Liver (tissue), 9 donors: ENCODE data around the gene SHTN1. TPM values are rescaled to one million over a fixed set of nuclear protein-coding genes. Genes with fewer than 3 reads are reported as not detected.

Experiments
- DNase-seq: peaks from one replicate; pipeline ENCODE4 v3.0.0-alpha.2; 2017; ENCODE audit warnings: low spot score
- H3K27ac ChIP-seq, 2 donors: one replicate each; pipeline ENCODE4 v1.7.0; 2013; ENCODE audit warnings: inconsistent platforms in 2 of 2, low read length in 2 of 2, control low read depth in 1 of 2, low read depth in 1 of 2, mild to moderate bottlenecking in 1 of 2
- H3K27me3 ChIP-seq, 4 donors: one replicate each; pipeline versions ENCODE4 v1.6.1 to v1.7.0; 2013; ENCODE audit warnings: low read length in 3 of 4, inconsistent platforms in 1 of 4, mild to moderate bottlenecking in 1 of 4, moderate library complexity in 1 of 4; ENCODE audit not compliant: control insufficient read depth in 4 of 4, insufficient read depth in 4 of 4
- H3K36me3 ChIP-seq, 4 donors: one replicate each; pipeline versions ENCODE4 v1.6.1 to v1.7.0; 2013; ENCODE audit warnings: low read length in 3 of 4, mild to moderate bottlenecking in 3 of 4, low read depth in 1 of 4, moderate library complexity in 1 of 4; ENCODE audit not compliant: control insufficient read depth in 4 of 4, insufficient read depth in 3 of 4
- H3K4me1 ChIP-seq, 4 donors: one replicate each; pipeline versions ENCODE4 v1.6.1 to v1.7.0; 2013; ENCODE audit warnings: low read length in 3 of 4, mild to moderate bottlenecking in 3 of 4, moderate library complexity in 1 of 4; ENCODE audit not compliant: control insufficient read depth in 4 of 4, insufficient read depth in 4 of 4
- H3K4me3 ChIP-seq, 3 donors: one replicate each; pipeline versions ENCODE4 v1.6.1 to v1.7.0; 2013; ENCODE audit warnings: low read length in 3 of 3, control low read depth in 1 of 3, low read depth in 1 of 3, mild to moderate bottlenecking in 1 of 3
- H3K9ac ChIP-seq, 2 donors: one replicate each; pipeline ENCODE4 v1.7.0; 2013; ENCODE audit warnings: low read length in 2 of 2, mild to moderate bottlenecking in 2 of 2, moderate library complexity in 2 of 2, control low read depth in 1 of 2, low read depth in 1 of 2
- H3K9me3 ChIP-seq, 4 donors: one replicate each; pipeline versions ENCODE4 v1.6.1 to v1.7.0; 2013; ENCODE audit warnings: low read length in 3 of 4; ENCODE audit not compliant: control insufficient read depth in 4 of 4
- FOXA1 ChIP-seq: IDR thresholded peaks from 2 replicates; pipeline ENCODE4 v1.6.1; 2016; ENCODE audit warnings: antibody characterized with exemption
- FOXA2 ChIP-seq: IDR thresholded peaks from 2 replicates; pipeline ENCODE4 v1.6.1; 2016; ENCODE audit warnings: antibody characterized with exemption
- GABPA ChIP-seq, 2 donors: IDR thresholded peaks in 1 of 2; conservative IDR thresholded peaks in 1 of 2; 2 replicates each; pipeline ENCODE4 v1.6.1; 2016; ENCODE audit warnings: antibody characterized with exemption in 2 of 2, mild to moderate bottlenecking in 1 of 2, moderate library complexity in 1 of 2
- HNF4G ChIP-seq: IDR thresholded peaks from 2 replicates; pipeline ENCODE4 v1.6.1; 2016; ENCODE audit warnings: antibody characterized with exemption
- JUND ChIP-seq, 2 donors: IDR thresholded peaks; 2 replicates each; pipeline ENCODE4 v1.6.1; 2016; ENCODE audit warnings: antibody characterized with exemption in 2 of 2
- MAX ChIP-seq: IDR thresholded peaks from 2 replicates; pipeline ENCODE4 v1.6.1; 2016; ENCODE audit warnings: antibody characterized with exemption
- RAD21 ChIP-seq, 2 donors: IDR thresholded peaks; 2 replicates each; pipeline ENCODE4 v1.6.1; 2016; ENCODE audit warnings: antibody characterized with exemption in 2 of 2, mild to moderate bottlenecking in 2 of 2
- WGBS: extraction: QIAGEN DNeasy Blood & Tissue Kit; methylation state at CpG from one replicate; pipeline ENCODE4 v1.1.7; 2013; 5-methylcytosine and 5-hydroxymethylcytosine counted together
- polyA plus RNA-seq, 2 donors: library from polyadenylated mRNA; stranded (reverse) in 1 of 2; unstranded in 1 of 2; fragments of 200-250 nt in 1 of 2; fragments of >200 nt in 1 of 2; fragmentation: Nextera tagmentation in 1 of 2; extraction: Ambion mirVana in 1 of 2; gene quantifications; one replicate each; pipeline versions ENCODE4 v1.2.1 to v1.2.3, GENCODE V29; 2013 to 2015
- total RNA-seq, 2 donors: library from RNA; depleted of rRNA; stranded (reverse); fragments of >200 nt; gene quantifications; one replicate each; pipeline ENCODE4 v1.2.3, GENCODE V29; 2014
- TF ChIP-seq, protein P1 (sequence below): IDR thresholded peaks from 2 replicates; pipeline ENCODE4 v1.6.1; 2016; ENCODE audit warnings: antibody characterized with exemption, mild to moderate bottlenecking
- TF ChIP-seq, protein P2 (sequence below): fragments of 150-350 bp; IDR thresholded peaks from 2 replicates; pipeline ENCODE4 v1.5.1; 2017; ENCODE audit warnings: improper control_type of control experiment, low read depth, low read length; ENCODE audit not compliant: missing input control
- TF ChIP-seq, protein P3 (sequence below): IDR thresholded peaks from 2 replicates; pipeline ENCODE4 v1.6.1; 2016; ENCODE audit warnings: antibody characterized with exemption
- donor health status: healthy.
- donor health status: healthy.
- donor health status: healthy.
- donor health status: healthy.
- donor health status: healthy.

SHTN1 gene
- total and polyA plus RNA-seq, 4 donors: 3.2 to 11.7 (median 10.3) TPM

DNA sequence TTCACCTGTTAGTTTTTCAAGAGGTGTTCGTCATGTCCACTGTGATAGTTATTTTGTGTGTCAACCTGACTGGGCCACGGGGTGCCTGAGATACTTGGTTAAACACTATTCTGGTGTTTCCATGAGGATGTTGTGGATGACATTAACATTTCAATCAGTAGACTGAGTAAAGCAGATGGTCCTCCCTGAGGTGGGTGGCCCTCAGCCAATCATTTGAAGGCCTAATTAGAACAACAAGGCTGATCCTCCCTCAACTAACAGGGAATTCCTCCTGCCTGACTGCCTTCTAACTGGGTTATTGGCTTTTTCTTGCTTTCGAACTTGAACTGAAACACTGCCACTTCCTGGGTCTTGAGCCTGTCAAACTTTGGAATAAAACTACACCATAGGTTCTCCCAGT, 79.9 kb downstream of the SHTN1 start:
- Histone ChIP-seq H3K9me3 (no peaks in the 10 kb centered on the region), H3K9ac (no peak overlapping the region), H3K4me1 (no peaks in the 10 kb centered on the region), H3K27ac (no peak overlapping the region), H3K36me3 (peaks cover 2 to 24% (median 18%) of the 10 kb centered on the region in 4 donors), H3K27me3 (no peaks in the 10 kb centered on the region), H3K4me3 (no peak overlapping the region)
- DNase-seq: no peak
- TF ChIP-seq GABPA (IDR thresholded peaks at IDR 0.05 in 1 of 2, conservative IDR thresholded peaks at IDR 0.05 in 1 of 2): no peak
- TF ChIP-seq, protein P1, sequence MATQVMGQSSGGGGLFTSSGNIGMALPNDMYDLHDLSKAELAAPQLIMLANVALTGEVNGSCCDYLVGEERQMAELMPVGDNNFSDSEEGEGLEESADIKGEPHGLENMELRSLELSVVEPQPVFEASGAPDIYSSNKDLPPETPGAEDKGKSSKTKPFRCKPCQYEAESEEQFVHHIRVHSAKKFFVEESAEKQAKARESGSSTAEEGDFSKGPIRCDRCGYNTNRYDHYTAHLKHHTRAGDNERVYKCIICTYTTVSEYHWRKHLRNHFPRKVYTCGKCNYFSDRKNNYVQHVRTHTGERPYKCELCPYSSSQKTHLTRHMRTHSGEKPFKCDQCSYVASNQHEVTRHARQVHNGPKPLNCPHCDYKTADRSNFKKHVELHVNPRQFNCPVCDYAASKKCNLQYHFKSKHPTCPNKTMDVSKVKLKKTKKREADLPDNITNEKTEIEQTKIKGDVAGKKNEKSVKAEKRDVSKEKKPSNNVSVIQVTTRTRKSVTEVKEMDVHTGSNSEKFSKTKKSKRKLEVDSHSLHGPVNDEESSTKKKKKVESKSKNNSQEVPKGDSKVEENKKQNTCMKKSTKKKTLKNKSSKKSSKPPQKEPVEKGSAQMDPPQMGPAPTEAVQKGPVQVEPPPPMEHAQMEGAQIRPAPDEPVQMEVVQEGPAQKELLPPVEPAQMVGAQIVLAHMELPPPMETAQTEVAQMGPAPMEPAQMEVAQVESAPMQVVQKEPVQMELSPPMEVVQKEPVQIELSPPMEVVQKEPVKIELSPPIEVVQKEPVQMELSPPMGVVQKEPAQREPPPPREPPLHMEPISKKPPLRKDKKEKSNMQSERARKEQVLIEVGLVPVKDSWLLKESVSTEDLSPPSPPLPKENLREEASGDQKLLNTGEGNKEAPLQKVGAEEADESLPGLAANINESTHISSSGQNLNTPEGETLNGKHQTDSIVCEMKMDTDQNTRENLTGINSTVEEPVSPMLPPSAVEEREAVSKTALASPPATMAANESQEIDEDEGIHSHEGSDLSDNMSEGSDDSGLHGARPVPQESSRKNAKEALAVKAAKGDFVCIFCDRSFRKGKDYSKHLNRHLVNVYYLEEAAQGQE: no peak
- TF ChIP-seq, protein P2, sequence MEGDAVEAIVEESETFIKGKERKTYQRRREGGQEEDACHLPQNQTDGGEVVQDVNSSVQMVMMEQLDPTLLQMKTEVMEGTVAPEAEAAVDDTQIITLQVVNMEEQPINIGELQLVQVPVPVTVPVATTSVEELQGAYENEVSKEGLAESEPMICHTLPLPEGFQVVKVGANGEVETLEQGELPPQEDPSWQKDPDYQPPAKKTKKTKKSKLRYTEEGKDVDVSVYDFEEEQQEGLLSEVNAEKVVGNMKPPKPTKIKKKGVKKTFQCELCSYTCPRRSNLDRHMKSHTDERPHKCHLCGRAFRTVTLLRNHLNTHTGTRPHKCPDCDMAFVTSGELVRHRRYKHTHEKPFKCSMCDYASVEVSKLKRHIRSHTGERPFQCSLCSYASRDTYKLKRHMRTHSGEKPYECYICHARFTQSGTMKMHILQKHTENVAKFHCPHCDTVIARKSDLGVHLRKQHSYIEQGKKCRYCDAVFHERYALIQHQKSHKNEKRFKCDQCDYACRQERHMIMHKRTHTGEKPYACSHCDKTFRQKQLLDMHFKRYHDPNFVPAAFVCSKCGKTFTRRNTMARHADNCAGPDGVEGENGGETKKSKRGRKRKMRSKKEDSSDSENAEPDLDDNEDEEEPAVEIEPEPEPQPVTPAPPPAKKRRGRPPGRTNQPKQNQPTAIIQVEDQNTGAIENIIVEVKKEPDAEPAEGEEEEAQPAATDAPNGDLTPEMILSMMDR: no peak
- no peak for TF ChIP-seq FOXA2
- no peak for TF ChIP-seq JUND (IDR thresholded peaks at IDR 0.05)
- no peak for TF ChIP-seq RAD21 (IDR thresholded peaks at IDR 0.05)
- 92% methylated on average over 3 of the region's 3 CpGs for WGBS

GRCh38 chr10:116919706-116920105, 85.3 kb downstream of the SHTN1 start:
- 48% methylated on average over 2 of the region's 2 CpGs for WGBS
- TF ChIP-seq, protein P2: no peak
- TF ChIP-seq HNF4G (no peak), FOXA1 (no peak), MAX (no peak)
- TF ChIP-seq, protein P3, sequence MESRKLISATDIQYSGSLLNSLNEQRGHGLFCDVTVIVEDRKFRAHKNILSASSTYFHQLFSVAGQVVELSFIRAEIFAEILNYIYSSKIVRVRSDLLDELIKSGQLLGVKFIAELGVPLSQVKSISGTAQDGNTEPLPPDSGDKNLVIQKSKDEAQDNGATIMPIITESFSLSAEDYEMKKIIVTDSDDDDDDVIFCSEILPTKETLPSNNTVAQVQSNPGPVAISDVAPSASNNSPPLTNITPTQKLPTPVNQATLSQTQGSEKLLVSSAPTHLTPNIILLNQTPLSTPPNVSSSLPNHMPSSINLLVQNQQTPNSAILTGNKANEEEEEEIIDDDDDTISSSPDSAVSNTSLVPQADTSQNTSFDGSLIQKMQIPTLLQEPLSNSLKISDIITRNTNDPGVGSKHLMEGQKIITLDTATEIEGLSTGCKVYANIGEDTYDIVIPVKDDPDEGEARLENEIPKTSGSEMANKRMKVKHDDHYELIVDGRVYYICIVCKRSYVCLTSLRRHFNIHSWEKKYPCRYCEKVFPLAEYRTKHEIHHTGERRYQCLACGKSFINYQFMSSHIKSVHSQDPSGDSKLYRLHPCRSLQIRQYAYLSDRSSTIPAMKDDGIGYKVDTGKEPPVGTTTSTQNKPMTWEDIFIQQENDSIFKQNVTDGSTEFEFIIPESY: no peak

More at GRCh38 chr10:116919706-116920105, 85.3 kb downstream of the SHTN1 start:
- Histone ChIP-seq H3K27me3 (no peaks in the 10 kb centered on the region), H3K9me3 (no peaks in the 10 kb centered on the region), H3K4me3 (no peak overlapping the region), H3K36me3 (peaks cover 2 to 36% (median 15%) of the 10 kb centered on the region in 4 donors), H3K9ac (no peak overlapping the region), H3K27ac (no peak overlapping the region), H3K4me1 (no peaks in the 10 kb centered on the region)
- no peak for DNase-seq
